HEK293T (cell line): ENCODE results near the gene RB1.

ENCODE experiments used
- CTCF ChIA-PET: fragments of 350-600 bp; formaldehyde crosslinking; extraction: SDS; loops from one replicate; lab custom pipeline; 2021; ENCODE audit warnings: antibody characterized with exemption, inconsistent platforms; lab: Yijun Ruan, JAX
- POLR2A ChIA-PET: fragments of 350-600 bp; formaldehyde crosslinking; extraction: SDS; loops from one replicate; lab custom pipeline; 2020; ENCODE audit warnings: antibody characterized with exemption, inconsistent platforms; lab: Yijun Ruan, JAX
- DNase-seq: peaks from one replicate; pipeline ENCODE4 v3.0.0; 2012; ENCODE audit warnings: mixed read lengths; ENCODE audit errors: extremely low spot score
- ARNT ChIP-seq: fragments of 450-650 bp; IDR thresholded peaks from 2 replicates; pipeline ENCODE4 v1.6.1; 2017; ENCODE audit warnings: mild to moderate bottlenecking
- BHLHE40 ChIP-seq: fragments of 450-650 bp; IDR thresholded peaks from 2 replicates; pipeline ENCODE4 v1.6.1; 2016; ENCODE audit warnings: mild to moderate bottlenecking, moderate library complexity, borderline replicate concordance
- CTBP1 ChIP-seq: fragments of 450-650 bp; IDR thresholded peaks from 2 replicates; pipeline ENCODE4 v1.6.1; 2016; ENCODE audit warnings: borderline replicate concordance
- ELF4 ChIP-seq: fragments of 450-650 bp; IDR thresholded peaks from 2 replicates; pipeline ENCODE4 v1.6.1; 2017; ENCODE audit warnings: antibody characterized with exemption
- FOXA1 ChIP-seq: fragments of 450-650 bp; IDR thresholded peaks from 2 replicates; pipeline ENCODE4 v1.6.1; 2016; ENCODE audit warnings: mild to moderate bottlenecking
- FOXK2 ChIP-seq: fragments of 450-650 bp; IDR thresholded peaks from 2 replicates; pipeline ENCODE4 v1.6.1; 2016; ENCODE audit warnings: mild to moderate bottlenecking
- FOXM1 ChIP-seq: fragments of 450-650 bp; IDR thresholded peaks from 2 replicates; pipeline ENCODE4 v1.6.1; 2017; ENCODE audit warnings: mild to moderate bottlenecking, borderline replicate concordance
- HDGF ChIP-seq: fragments of 450-650 bp; IDR thresholded peaks from 2 replicates; pipeline ENCODE4 v1.6.1; 2017; ENCODE audit warnings: antibody characterized with exemption, borderline replicate concordance
- L3MBTL2 ChIP-seq: fragments of 450-650 bp; conservative IDR thresholded peaks from 2 replicates; pipeline ENCODE4 v1.6.1; 2016; ENCODE audit warnings: mild to moderate bottlenecking
- LEF1 ChIP-seq: fragments of 450-650 bp; IDR thresholded peaks from 2 replicates; pipeline ENCODE4 v1.6.1; 2017; ENCODE audit warnings: mild to moderate bottlenecking, borderline replicate concordance
- NFRKB ChIP-seq: fragments of 450-650 bp; IDR thresholded peaks from 2 replicates; pipeline ENCODE4 v1.6.1; 2016; ENCODE audit warnings: mild to moderate bottlenecking, moderate library complexity
- SP1 ChIP-seq: fragments of 450-650 bp; IDR thresholded peaks from 2 replicates; pipeline ENCODE4 v1.6.1; 2017
- SUZ12 ChIP-seq: fragments of 450-650 bp; IDR thresholded peaks from 2 replicates; pipeline ENCODE4 v1.6.1; 2016; ENCODE audit warnings: mild to moderate bottlenecking
- TARDBP ChIP-seq: fragments of 450-650 bp; IDR thresholded peaks from 2 replicates; pipeline ENCODE4 v1.6.1; 2016
- ZNF384 ChIP-seq: fragments of 450-650 bp; IDR thresholded peaks from 2 replicates; pipeline ENCODE4 v1.6.1; 2016
- TF ChIP-seq, protein P1 (sequence below): fragments of 450-650 bp; IDR thresholded peaks from 2 replicates; pipeline ENCODE4 v1.6.1; 2016

RB1 gene

DNA sequence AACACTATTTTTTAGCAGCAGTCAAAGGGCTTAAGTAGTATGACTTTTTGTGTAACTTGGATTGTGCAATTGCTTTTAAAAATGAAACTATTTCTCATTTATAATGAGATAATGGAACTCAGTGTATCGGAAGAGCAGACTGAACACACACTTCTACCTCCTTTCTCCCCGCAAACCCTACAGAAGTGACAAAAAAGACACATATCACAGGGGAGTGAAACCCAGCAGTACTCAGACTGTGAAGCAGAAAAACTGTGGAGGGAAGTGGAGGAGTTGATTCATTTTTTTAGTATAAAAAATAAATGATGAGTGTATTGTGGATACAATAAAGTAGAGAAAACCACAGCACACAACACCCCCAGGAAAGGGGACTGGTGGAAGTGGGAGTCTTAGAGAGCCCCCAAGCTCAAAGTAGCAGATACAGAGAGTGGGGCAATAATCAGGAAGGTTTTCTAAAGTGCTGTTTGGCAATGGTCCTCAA is 99.6 kb downstream of the RB1 start:
- POLR2A ChIA-PET: no interaction called here
- CTCF ChIA-PET: no interaction called here
- TF ChIP-seq CTBP1 (no peak), ZNF384 (no peak), BHLHE40 (no peak), NFRKB (no peak), FOXK2 (no peak), ARNT (no peak), FOXA1 (no peak), L3MBTL2 (no peak), SP1 (no peak), HDGF (no peak), ELF4 (no peak), FOXM1 (no peak), TARDBP (no peak), SUZ12 (no peak), LEF1 (no peak)
- TF ChIP-seq, protein P1, sequence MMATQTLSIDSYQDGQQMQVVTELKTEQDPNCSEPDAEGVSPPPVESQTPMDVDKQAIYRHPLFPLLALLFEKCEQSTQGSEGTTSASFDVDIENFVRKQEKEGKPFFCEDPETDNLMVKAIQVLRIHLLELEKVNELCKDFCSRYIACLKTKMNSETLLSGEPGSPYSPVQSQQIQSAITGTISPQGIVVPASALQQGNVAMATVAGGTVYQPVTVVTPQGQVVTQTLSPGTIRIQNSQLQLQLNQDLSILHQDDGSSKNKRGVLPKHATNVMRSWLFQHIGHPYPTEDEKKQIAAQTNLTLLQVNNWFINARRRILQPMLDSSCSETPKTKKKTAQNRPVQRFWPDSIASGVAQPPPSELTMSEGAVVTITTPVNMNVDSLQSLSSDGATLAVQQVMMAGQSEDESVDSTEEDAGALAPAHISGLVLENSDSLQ: no peak
- DNase-seq: no peak

GRCh38 chr13:48403913-48404312 is 100.4 kb downstream of the RB1 start:
- TF ChIP-seq FOXM1 (no peak), ARNT (no peak), SUZ12 (no peak), HDGF (no peak), TARDBP (no peak), SP1 (no peak), FOXA1 (no peak)
- TF ChIP-seq, protein P1: no peak
- ChIA-PET CTCF (no interaction called here), POLR2A (no interaction called here)
- DNase-seq: no peak

DNA sequence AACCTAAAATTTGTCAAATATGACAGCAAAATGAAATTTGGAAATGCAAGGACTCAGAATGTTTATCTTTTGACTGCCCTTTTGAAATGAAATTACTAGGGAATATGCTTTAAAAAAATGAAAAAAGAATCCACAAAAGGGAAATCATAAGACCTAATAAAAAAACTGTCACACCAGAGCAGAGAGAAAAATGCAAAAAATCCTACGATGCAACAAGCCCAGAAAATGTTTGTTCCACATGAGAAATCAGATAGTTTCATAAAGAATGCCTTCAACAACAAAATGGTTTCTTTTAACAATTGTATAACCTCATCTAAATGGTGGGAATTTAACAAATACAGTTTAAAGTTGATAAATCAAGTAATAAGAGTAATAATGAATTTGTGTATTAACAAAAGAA is 101.4 kb downstream of the RB1 start:
- ChIA-PET CTCF (no interaction called here), POLR2A (no interaction called here)
- TF ChIP-seq, protein P1: no peak
- TF ChIP-seq LEF1 (no peak), TARDBP (no peak), FOXM1 (no peak), ARNT (no peak), SUZ12 (no peak), ELF4 (no peak), SP1 (no peak)
- DNase-seq: no peak

- no peak for TF ChIP-seq FOXK2
- TF ChIP-seq NFRKB: no peak
- no peak for TF ChIP-seq ARNT
- no peak for TF ChIP-seq FOXM1
- TF ChIP-seq, protein P1: no peak
- TF ChIP-seq L3MBTL2: no peak
- no peak for TF ChIP-seq LEF1
- TF ChIP-seq HDGF: no peak
- TF ChIP-seq SUZ12: no peak
- TF ChIP-seq SP1: no peak
- TF ChIP-seq CTBP1: no peak
- no peak for TF ChIP-seq BHLHE40
- no peak for TF ChIP-seq ELF4
- TF ChIP-seq ZNF384: no peak
- CTCF ChIA-PET: no interaction called here
- POLR2A ChIA-PET: no interaction called here
- DNase-seq: no peak
Observed at GRCh38 chr13:48405875-48406274, 102.3 kb downstream of the RB1 start.

GRCh38 chr13:48410199-48410598 is 106.6 kb downstream of the RB1 start:
- DNase-seq: no peak
- TF ChIP-seq SP1 (no peak), ARNT (no peak), ZNF384 (no peak), BHLHE40 (no peak), FOXA1 (no peak), LEF1 (no peak), CTBP1 (no peak), FOXM1 (no peak), NFRKB (no peak), HDGF (no peak), SUZ12 (no peak), L3MBTL2 (no peak), FOXK2 (no peak)
- TF ChIP-seq, protein P1: no peak
- ChIA-PET CTCF (no interaction called here), POLR2A (no interaction called here)
